IMR-90 (cell line): Measurements from ENCODE around the gene CHPT1. TPM values are rescaled to one million over a fixed set of nuclear protein-coding genes. Genes with fewer than 3 reads are reported as not detected.

ENCODE experiments used
- ATAC-seq: fragments of 200-7000 bp; cut with Tn5 transposase; 2 replicates; pipeline ENCODE4 v1.9.1; 2020; ENCODE audit warnings: low read depth, mild to moderate bottlenecking, moderate library complexity
- BruUV-seq: library from RNA; stranded (reverse); fragments of 400-500 nt; replicated peaks from 2 replicates; lab custom pipeline; 2021; lab: Mats Ljungman, UMichigan
- CTCF ChIA-PET: fragments of 300-600 bp; formaldehyde crosslinking; extraction: SDS; loops from one replicate; lab custom pipeline; 2021; ENCODE audit warnings: antibody characterized with exemption; lab: Yijun Ruan, JAX
- POLR2A ChIA-PET: fragments of 300-600 bp; sonication (Branson Sonifier 250); formaldehyde crosslinking; loops from one replicate; lab custom pipeline; 2022; ENCODE audit warnings: antibody characterized with exemption; ENCODE audit not compliant: unreplicated experiment; lab: Charles Lee
- DNase-seq: peaks from one replicate; pipeline ENCODE4 v3.0.0; 2013
- H2AFZ ChIP-seq: replicated peaks from 2 replicates; pipeline ENCODE3; 2013; ENCODE audit warnings: low read length, mild to moderate bottlenecking; ENCODE audit not compliant: poor library complexity
- H2AK5ac ChIP-seq: 2 replicates; pipeline ENCODE4 v1.6.1; 2013; ENCODE audit warnings: low read depth, low read length, inconsistent platforms
- H2AK9ac ChIP-seq: replicated peaks from 2 replicates; pipeline ENCODE3; 2013; ENCODE audit warnings: mild to moderate bottlenecking, low read depth, low read length, moderate library complexity; ENCODE audit not compliant: poor library complexity
- H2BK120ac ChIP-seq: 2 replicates; pipeline ENCODE4 v1.6.1; 2013; ENCODE audit warnings: low read depth, low read length, inconsistent platforms
- H2BK15ac ChIP-seq: 3 replicates; pipeline ENCODE4 v1.6.1; 2013; ENCODE audit warnings: low read depth, low read length, inconsistent platforms
- H2BK20ac ChIP-seq: 2 replicates; pipeline ENCODE4 v1.6.1; 2013; ENCODE audit warnings: low read depth, mild to moderate bottlenecking, inconsistent platforms, low read length, moderate library complexity
- H2BK5ac ChIP-seq: 2 replicates; pipeline ENCODE4 v1.6.1; 2013; ENCODE audit warnings: mild to moderate bottlenecking, low read depth, low read length, inconsistent platforms; ENCODE audit not compliant: poor library complexity, severe bottlenecking
- H3K14ac ChIP-seq: replicated peaks from 2 replicates; pipeline ENCODE4 v1.6.1; 2013; ENCODE audit warnings: low read depth, low read length, inconsistent platforms
- H3K18ac ChIP-seq: 2 replicates; pipeline ENCODE4 v1.6.1; 2013; ENCODE audit warnings: low read depth, low read length, control low read depth
- H3K23ac ChIP-seq: 2 replicates; pipeline ENCODE4 v1.6.1; 2013; ENCODE audit warnings: low read depth, low read length, inconsistent platforms
- H3K27ac ChIP-seq: 2 replicates; pipeline ENCODE4 v1.5.1; 2013; ENCODE audit warnings: mild to moderate bottlenecking, control low read depth, low read length; ENCODE audit not compliant: insufficient read depth
- H3K27me3 ChIP-seq: 2 replicates; pipeline ENCODE4 v1.6.1; 2013; ENCODE audit warnings: low read length; ENCODE audit not compliant: control insufficient read depth, insufficient read depth
- H3K36me3 ChIP-seq: 2 replicates; pipeline ENCODE4 v1.6.1; 2013; ENCODE audit warnings: low read length, mixed read lengths; ENCODE audit not compliant: control insufficient read depth, insufficient read depth
- H3K4ac ChIP-seq: 2 replicates; pipeline ENCODE4 v1.6.1; 2013; ENCODE audit warnings: low read depth, low read length, inconsistent platforms
- H3K4me1 ChIP-seq: 2 replicates; pipeline ENCODE4 v1.6.1; 2013; ENCODE audit warnings: low read length, mixed read lengths; ENCODE audit not compliant: control insufficient read depth, insufficient read depth
- H3K4me2 ChIP-seq: 2 replicates; pipeline ENCODE4 v1.6.1; 2013; ENCODE audit warnings: low read depth, mild to moderate bottlenecking, control low read depth, low read length, moderate library complexity
- H3K4me3 ChIP-seq: 2 replicates; pipeline ENCODE4 v1.5.1; 2013; ENCODE audit warnings: low read depth, mild to moderate bottlenecking, control low read depth, low read length, moderate library complexity; ENCODE audit not compliant: insufficient read depth
- H3K56ac ChIP-seq: 2 replicates; pipeline ENCODE4 v1.6.1; 2013; ENCODE audit warnings: low read length, inconsistent platforms; ENCODE audit not compliant: insufficient read depth; ENCODE audit errors: extremely low read depth
- H3K79me1 ChIP-seq, 2 experiments: 2 replicates each; pipeline ENCODE4 v1.6.1; 2013; ENCODE audit warnings: low read length in 2 of 2, inconsistent platforms in 1 of 2, low read depth in 1 of 2
- H3K9ac ChIP-seq: 2 replicates; pipeline ENCODE4 v1.6.1; 2013; ENCODE audit warnings: low read depth, low read length, control low read depth
- H3K9me1 ChIP-seq: 2 replicates; pipeline ENCODE4 v1.6.1; 2013; ENCODE audit warnings: low read length, inconsistent platforms; ENCODE audit not compliant: insufficient read depth
- H3K9me3 ChIP-seq: 2 replicates; pipeline ENCODE4 v1.6.1; 2013; ENCODE audit warnings: low read length; ENCODE audit not compliant: control insufficient read depth, insufficient read depth
- H4K20me1 ChIP-seq: 2 replicates; pipeline ENCODE4 v1.6.1; 2013; ENCODE audit warnings: low read length, inconsistent platforms; ENCODE audit not compliant: insufficient read depth
- H4K5ac ChIP-seq: 2 replicates; pipeline ENCODE4 v1.6.1; 2013; ENCODE audit warnings: mild to moderate bottlenecking, low read depth, low read length, control low read depth
- H4K8ac ChIP-seq, 2 experiments: 2 replicates each; pipeline ENCODE4 v1.6.1; 2013; ENCODE audit warnings: low read depth in 2 of 2, low read length in 2 of 2, control low read depth in 1 of 2, inconsistent platforms in 1 of 2
- H4K91ac ChIP-seq: 2 replicates; pipeline ENCODE4 v1.6.1; 2013; ENCODE audit warnings: low read depth, low read length, inconsistent platforms; ENCODE audit not compliant: insufficient read depth
- BHLHE40 ChIP-seq: fragments of 150-350 bp; IDR thresholded peaks from 2 replicates; pipeline ENCODE4 v1.6.1; 2016; ENCODE audit warnings: mild to moderate bottlenecking, low read depth, low read length
- CEBPB ChIP-seq: IDR thresholded peaks from 2 replicates; pipeline ENCODE4 v1.6.1; 2012; ENCODE audit warnings: low read depth, low read length, improper control_type of control experiment
- CHD1 ChIP-seq: IDR thresholded peaks from 2 replicates; pipeline ENCODE4 v1.6.1; 2012; ENCODE audit warnings: low read depth, low read length, improper control_type of control experiment
- FOS ChIP-seq: fragments of 150-350 bp; IDR thresholded peaks from 2 replicates; pipeline ENCODE4 v1.6.1; 2016; ENCODE audit warnings: low read depth, low read length
- MAFK ChIP-seq: IDR thresholded peaks from 2 replicates; pipeline ENCODE4 v1.6.1; 2012; ENCODE audit warnings: low read depth, low read length, improper control_type of control experiment
- MAZ ChIP-seq: IDR thresholded peaks from 2 replicates; pipeline ENCODE4 v1.6.1; 2012; ENCODE audit warnings: low read depth, mild to moderate bottlenecking, low read length, improper control_type of control experiment, moderate library complexity, borderline replicate concordance
- MXI1 ChIP-seq: IDR thresholded peaks from 2 replicates; pipeline ENCODE4 v1.6.1; 2012; ENCODE audit warnings: low read depth, mild to moderate bottlenecking, low read length, moderate library complexity, borderline replicate concordance
- NFE2L2 ChIP-seq: fragments of 150-350 bp; IDR thresholded peaks from 2 replicates; pipeline ENCODE4 v1.6.1; 2016; ENCODE audit warnings: low read depth, mild to moderate bottlenecking, low read length
- POLR2A ChIP-seq: IDR thresholded peaks from 2 replicates; pipeline ENCODE4 v1.6.1; 2012; ENCODE audit warnings: mild to moderate bottlenecking, low read depth, low read length
- RAD21 ChIP-seq: IDR thresholded peaks from 2 replicates; pipeline ENCODE4 v1.6.1; 2012; ENCODE audit warnings: low read length, improper control_type of control experiment
- RCOR1 ChIP-seq: IDR thresholded peaks from 2 replicates; pipeline ENCODE4 v1.6.1; 2012; ENCODE audit warnings: mild to moderate bottlenecking, low read length, improper control_type of control experiment; ENCODE audit not compliant: insufficient replicate concordance
- RFX5 ChIP-seq: IDR thresholded peaks from 2 replicates; pipeline ENCODE4 v1.8.0; 2012; ENCODE audit warnings: low read depth, mild to moderate bottlenecking, low read length, moderate library complexity
- SMC3 ChIP-seq: fragments of 150-350 bp; IDR thresholded peaks from 2 replicates; pipeline ENCODE4 v1.6.1; 2016; ENCODE audit warnings: low read depth, mild to moderate bottlenecking, antibody characterized with exemption, low read length, moderate library complexity
- USF2 ChIP-seq: fragments of 150-350 bp; IDR thresholded peaks from 2 replicates; pipeline ENCODE4 v1.6.1; 2017; ENCODE audit warnings: mild to moderate bottlenecking, antibody characterized with exemption, low read length, low read depth
- WGBS, 2 experiments: methylation state at CpG; one replicate each; pipeline versions ENCODE4 v1.1.5 to v1.1.7; 2013; ENCODE audit warnings: missing lambda C conversion rate in 2 of 2; ENCODE audit not compliant: insufficient read length in 1 of 2; ENCODE audit errors: extremely low coverage in 2 of 2; 5-methylcytosine and 5-hydroxymethylcytosine counted together
- dilution Hi-C: fragments of 300-500 bp; cut with HindIII; formaldehyde crosslinking; loops from one replicate; pipeline ENCODE4 v1.14.3; 2018; ENCODE audit warnings: low sequenced_read_pairs; ENCODE audit not compliant: unreplicated experiment
- in situ Hi-C: fragments of 300-500 bp; cut with MboI; formaldehyde crosslinking; loops from 3 replicates; pipeline ENCODE4 v1.14.3; 2019; ENCODE audit warnings: low sequenced_read_pairs, inconsistent platforms, mixed read lengths
- intact Hi-C: fragments of 100-400 bp; cut with micrococcal nuclease; formaldehyde crosslinking; loops from 2 replicates; pipeline ENCODE4 v1.10.0; 2022
- polyA plus RNA-seq, 3 experiments: library from polyadenylated mRNA; depleted of rRNA; stranded (reverse); fragments of >200 nt; gene quantifications; 2 replicates each; pipeline ENCODE4 v1.2.3, GENCODE V29; 2012; ENCODE audit warnings: low replicate concordance in 1 of 3
- total RNA-seq: library from RNA; depleted of rRNA; stranded (reverse); fragments of >200 nt; gene quantifications from 2 replicates; pipeline ENCODE4 v1.2.3, GENCODE V29; 2012
- TF ChIP-seq, protein P1 (sequence below): fragments of 150-350 bp; IDR thresholded peaks from 2 replicates; pipeline ENCODE4 v1.6.1; 2016; ENCODE audit warnings: low read depth, mild to moderate bottlenecking, low read length, moderate library complexity, borderline replicate concordance
- TF ChIP-seq, protein P2 (sequence below): conservative IDR thresholded peaks from 2 replicates; pipeline ENCODE4 v1.5.1; 2012; ENCODE audit warnings: mild to moderate bottlenecking, low read depth, low read length, improper control_type of control experiment

Gene CHPT1
- total and polyA plus RNA-seq, 2 of the 4 experiments (the other 2 are of a cell fraction), result 8.1 to 11.7 TPM

DNA sequence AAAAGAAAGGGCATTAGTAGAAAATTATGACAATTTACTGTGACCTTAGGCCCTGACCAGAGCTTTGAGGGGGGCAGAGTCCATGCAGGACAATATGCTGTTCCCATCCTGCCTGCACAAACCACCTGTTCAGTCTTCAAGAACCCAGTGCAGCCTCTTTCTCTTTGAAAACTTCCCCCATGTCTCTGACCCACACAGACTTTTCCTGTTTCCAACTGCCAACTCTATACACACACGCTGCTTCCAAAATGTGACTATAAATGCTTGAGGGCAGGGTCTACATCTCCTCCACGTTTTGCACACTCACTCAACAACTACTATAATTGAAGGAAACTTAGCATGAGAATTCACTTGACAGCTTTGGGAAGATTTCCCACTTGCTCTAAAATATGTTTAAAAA lies 78.4 kb downstream of the CHPT1 start:
- in situ Hi-C loops, result loop anchor here (5.0 kb wide), 1 partner anchor 51 kb away; no protein-coding TSS in a partner anchor
- DNase-seq (no peak), ATAC-seq (no peak)
- H3K27ac ChIP-seq, result no peak overlapping the region
- POLR2A ChIA-PET, result no interaction called here
- H3K79me1 ChIP-seq, result no peaks in the 10 kb centered on the region; a peak in 1 of 4 replicates
- H3K9me3 ChIP-seq, result no peaks in the 10 kb centered on the region
- WGBS, 2 experiments, result no CpG with 5 or more reads among the region's 2 CpGs
- no peak overlapping the region for H3K4ac ChIP-seq
- no peaks in the 10 kb centered on the region; the same call in 1 of the 2 replicates for H4K20me1 ChIP-seq
- H3K9me1 ChIP-seq, result 0 out of 2 replicates have a peak, but pooled peaks cover 3% of the 10 kb centered on the region
- H2BK120ac ChIP-seq, result no peak overlapping the region
- H3K56ac ChIP-seq, result no peak overlapping the region
- CTCF ChIA-PET, result interaction anchor here (0.8 to 1.0 kb wide), 2 partner anchors 48 to 55 kb away, joined by 3 read pairs; partner anchors contain the start of gene GNPTAB
- TF ChIP-seq RFX5 (no peak), CEBPB (no peak), FOS (no peak), POLR2A (no peak), NFE2L2 (no peak), RAD21 (no peak), MAZ (no peak), MAFK (no peak), CHD1 (no peak), SMC3 (no peak), RCOR1 (no peak), USF2 (no peak), MXI1 (no peak), BHLHE40 (no peak)
- TF ChIP-seq, protein P1, sequence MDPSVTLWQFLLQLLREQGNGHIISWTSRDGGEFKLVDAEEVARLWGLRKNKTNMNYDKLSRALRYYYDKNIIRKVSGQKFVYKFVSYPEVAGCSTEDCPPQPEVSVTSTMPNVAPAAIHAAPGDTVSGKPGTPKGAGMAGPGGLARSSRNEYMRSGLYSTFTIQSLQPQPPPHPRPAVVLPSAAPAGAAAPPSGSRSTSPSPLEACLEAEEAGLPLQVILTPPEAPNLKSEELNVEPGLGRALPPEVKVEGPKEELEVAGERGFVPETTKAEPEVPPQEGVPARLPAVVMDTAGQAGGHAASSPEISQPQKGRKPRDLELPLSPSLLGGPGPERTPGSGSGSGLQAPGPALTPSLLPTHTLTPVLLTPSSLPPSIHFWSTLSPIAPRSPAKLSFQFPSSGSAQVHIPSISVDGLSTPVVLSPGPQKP, result no peak
- TF ChIP-seq, protein P2, sequence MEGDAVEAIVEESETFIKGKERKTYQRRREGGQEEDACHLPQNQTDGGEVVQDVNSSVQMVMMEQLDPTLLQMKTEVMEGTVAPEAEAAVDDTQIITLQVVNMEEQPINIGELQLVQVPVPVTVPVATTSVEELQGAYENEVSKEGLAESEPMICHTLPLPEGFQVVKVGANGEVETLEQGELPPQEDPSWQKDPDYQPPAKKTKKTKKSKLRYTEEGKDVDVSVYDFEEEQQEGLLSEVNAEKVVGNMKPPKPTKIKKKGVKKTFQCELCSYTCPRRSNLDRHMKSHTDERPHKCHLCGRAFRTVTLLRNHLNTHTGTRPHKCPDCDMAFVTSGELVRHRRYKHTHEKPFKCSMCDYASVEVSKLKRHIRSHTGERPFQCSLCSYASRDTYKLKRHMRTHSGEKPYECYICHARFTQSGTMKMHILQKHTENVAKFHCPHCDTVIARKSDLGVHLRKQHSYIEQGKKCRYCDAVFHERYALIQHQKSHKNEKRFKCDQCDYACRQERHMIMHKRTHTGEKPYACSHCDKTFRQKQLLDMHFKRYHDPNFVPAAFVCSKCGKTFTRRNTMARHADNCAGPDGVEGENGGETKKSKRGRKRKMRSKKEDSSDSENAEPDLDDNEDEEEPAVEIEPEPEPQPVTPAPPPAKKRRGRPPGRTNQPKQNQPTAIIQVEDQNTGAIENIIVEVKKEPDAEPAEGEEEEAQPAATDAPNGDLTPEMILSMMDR, result no peak
- H2AK5ac ChIP-seq, result no peak overlapping the region
- peaks cover 2% of the 10 kb centered on the region; the same call in 1 of the 2 replicates for H3K36me3 ChIP-seq
- no peak overlapping the region for H3K4me2 ChIP-seq
- no peak overlapping the region for H2AFZ ChIP-seq
- no peak overlapping the region for H3K4me3 ChIP-seq
- H2BK5ac ChIP-seq, result no peak overlapping the region
- H3K9ac ChIP-seq, result no peak overlapping the region
- H3K4me1 ChIP-seq, result peaks cover 2% of the 10 kb centered on the region; the same call in 1 of the 2 replicates
- no peak overlapping the region for H4K8ac ChIP-seq
- intact Hi-C loops, result loop anchor here (10.0 kb wide), 2 partner anchors 319 to 989 kb away; no protein-coding TSS in a partner anchor
- no peak overlapping the region for H2BK20ac ChIP-seq
- H2AK9ac ChIP-seq, result no peak overlapping the region
- dilution Hi-C loops, result no loop called here
- no peak overlapping the region for H4K91ac ChIP-seq
- H3K23ac ChIP-seq, result no peak overlapping the region
- H3K27me3 ChIP-seq, result no peaks in the 10 kb centered on the region
- no TSS peak for BruUV-seq
- no peak overlapping the region for H3K14ac ChIP-seq
- H3K18ac ChIP-seq, result no peak overlapping the region
- no peak overlapping the region for H4K5ac ChIP-seq
- no peak overlapping the region for H2BK15ac ChIP-seq
